Stimulated activated naive CD8-positive, alpha-beta T cell treated with anti-CD3 and anti-CD28 coated beads, Interleukin-15, Interleukin-2, amounts not matched to agents 100 U/mL and 50 U/mL, for 24 hours (primary cell): ENCODE results near the gene PAX6.

Source experiments
- ATAC-seq: fragments of 150-1000 bp; cut with Tn5 transposase; one replicate; pipeline ENCODE4 v1.10.0; 2021
- DNase-seq: peaks from one replicate; pipeline ENCODE4 v3.0.0; 2021

Gene PAX6

GRCh38 chr11:31807799-31808667, 3.1 kb downstream of the PAX6 start:
- ATAC-seq = no peak
- DNase-seq = no peak

GRCh38 chr11:31806928-31807798, 4.0 kb downstream of the PAX6 start:
- no peak for ATAC-seq
- no peak for DNase-seq

- no peak for DNase-seq
- ATAC-seq = no peak
Measured at GRCh38 chr11:31806186-31806927, 4.8 kb downstream of the PAX6 start.

DNA sequence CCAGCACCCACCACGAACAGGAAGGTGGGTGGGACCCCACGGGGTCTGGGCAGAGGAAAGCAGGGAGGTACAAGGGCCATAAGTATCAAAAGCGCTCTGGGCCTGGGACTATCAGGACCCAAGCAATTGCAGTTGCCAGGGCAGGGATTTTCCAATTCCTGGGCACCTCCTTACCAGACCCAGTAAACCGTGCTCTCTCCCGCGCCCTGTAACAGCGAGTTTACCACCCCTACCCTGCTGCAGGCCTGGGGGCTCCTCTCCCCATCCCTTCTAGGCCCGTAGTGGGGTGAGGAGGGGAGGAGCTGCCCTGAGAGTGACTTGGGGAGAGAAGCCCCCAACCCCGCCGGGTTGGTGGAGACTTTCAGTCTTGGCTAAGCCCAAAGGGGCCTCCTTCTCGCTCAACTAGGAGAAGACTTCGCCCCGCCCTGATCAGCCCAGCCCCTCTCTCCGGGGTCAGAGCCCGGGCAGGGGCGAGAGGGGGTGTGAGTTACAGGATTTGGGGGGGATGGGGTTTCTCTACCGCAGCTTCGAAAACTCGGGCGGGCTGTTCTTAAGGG, 5.4 kb downstream of the PAX6 start:
- ATAC-seq (no peak), DNase-seq (no peak)

DNA sequence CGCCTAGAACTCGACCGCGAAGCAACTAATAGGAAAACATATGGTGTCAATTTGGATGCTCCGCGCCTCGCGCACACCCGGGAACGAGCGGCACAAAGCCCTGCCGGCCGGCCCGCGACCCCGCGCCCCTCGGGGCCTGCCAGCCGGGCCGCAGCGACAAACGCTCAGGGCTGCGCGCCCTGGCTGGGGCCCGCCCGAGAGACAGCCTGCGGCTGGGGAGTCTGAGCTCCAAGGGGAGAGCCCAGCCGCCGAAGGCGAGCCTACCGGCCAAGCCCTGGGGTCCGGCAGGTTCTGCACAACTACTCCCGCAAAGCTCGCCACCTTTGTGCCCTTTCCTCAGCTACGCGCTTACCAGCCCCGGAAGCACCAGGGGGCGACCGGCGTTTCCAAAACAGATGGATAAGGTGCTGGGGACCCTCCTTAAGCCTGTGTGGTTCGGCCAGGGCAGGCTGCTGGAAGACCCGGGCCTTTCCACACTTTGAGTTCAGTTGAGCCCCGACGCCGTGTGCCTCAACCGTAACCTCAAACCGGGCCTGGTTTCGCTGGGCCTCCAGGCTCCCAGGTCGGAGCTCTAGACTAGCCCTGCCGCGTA, 6.0 kb downstream of the PAX6 start:
- no peak for ATAC-seq
- DNase-seq = no peak

GRCh38 chr11:31804312-31805036, 6.6 kb downstream of the PAX6 start:
- ATAC-seq (no peak), DNase-seq (no peak)

GRCh38 chr11:31803813-31804311, 7.3 kb downstream of the PAX6 start:
- no peak for DNase-seq
- ATAC-seq = no peak

GRCh38 chr11:31802990-31803812, 7.9 kb downstream of the PAX6 start:
- DNase-seq (no peak), ATAC-seq (no peak)

DNA sequence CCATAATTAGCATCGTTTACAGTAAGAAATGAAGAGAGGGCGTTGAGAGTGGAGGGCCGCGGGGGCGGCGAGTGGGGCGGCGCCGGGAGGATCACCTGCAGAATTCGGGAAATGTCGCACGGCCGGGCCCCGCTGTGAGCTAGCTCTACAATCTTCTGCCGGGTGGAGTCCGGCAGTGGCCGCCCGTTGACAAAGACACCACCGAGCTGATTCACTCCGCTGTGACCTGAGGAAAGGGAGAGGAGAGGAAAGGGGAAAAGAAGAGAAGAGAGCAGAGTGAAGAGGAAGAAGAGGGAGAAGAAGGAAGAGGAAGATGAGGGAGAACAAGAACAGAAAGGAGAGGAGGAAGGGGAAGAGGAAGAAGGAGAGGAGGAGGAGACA, 8.5 kb downstream of the PAX6 start:
- ATAC-seq (no peak), DNase-seq (no peak)

DNA sequence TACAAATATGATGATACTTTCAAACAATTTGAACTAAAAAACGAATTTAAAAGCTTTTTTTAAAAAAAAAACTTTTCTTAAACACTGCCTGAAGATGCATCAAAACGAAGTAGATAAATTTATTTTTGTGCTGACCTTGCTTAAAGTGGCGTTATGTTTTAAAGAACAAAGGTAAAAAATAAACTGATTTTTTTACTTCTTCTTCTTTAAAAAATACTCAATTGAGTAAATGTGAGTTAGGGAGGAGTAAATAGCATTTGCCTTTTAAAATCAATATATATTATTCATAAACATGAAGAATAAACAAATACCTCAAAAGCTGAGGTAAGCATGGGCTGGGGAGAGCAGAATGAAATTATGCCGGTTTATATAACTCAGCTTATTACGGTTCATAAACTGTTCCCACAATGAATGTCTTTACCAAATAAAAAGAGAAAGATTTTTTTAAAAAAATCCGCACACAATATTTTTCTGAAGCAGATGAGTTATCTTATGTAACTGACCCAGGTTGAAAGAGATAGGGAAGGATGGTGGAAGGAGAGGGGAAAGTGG, 9.0 kb downstream of the PAX6 start:
- DNase-seq (no peak), ATAC-seq (no peak)

DNA sequence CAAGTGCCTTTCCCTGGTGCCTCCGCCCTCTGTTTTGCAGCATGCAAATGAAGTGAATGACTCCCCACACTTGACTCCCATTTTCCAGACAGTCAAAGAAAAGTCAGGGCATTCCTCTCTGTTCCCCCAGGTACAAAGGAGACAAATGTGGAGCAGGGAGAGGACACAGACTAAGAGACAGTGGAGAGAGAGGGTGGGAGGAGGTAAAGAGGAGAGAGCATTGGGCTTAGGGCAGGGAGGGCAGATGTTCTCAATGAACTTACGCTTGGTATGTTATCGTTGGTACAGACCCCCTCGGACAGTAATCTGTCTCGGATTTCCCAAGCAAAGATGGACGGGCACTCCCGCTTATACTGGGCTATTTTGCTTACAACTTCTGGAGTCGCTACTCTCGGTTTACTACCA, 9.8 kb downstream of the PAX6 start:
- no peak for DNase-seq
- no peak for ATAC-seq

DNA sequence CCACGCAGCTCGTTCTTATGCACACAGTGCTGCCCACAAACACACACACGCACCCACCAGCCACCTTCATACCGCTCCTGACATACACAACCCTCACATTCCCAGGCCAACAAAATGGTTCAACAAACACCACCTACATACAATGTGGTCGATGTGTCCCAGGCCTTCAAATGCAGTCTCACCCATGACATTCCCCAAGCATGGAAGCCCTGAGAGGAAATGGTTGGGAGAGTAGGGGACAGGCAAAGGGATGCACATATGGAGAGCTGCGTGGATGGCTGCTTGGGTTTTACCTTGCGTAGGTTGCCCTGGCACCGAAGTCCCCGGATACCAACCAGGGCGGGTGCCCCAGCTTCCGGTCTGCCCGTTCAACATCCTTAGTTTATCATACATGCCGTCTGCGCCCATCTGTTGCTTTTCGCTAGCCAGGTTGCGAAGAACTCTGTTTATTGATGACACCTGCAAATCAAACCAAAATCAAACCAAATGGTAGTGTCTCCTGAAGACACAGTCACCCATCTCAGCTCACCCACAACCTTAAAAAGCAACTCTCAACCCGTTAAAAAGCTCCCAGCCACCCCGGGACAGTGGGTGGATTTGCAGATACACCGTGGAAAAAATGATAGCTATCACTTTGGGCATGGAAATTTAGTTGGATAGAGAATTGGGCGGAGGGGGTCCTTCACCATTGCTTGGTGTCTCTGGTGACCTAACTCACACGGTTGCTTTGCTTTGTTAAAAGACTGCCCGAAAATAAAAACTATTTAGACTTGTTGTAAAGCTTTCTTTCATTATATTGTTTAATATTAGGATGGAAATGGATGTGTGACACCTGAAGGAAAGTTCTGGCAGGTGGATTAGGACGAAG, 10.5 kb downstream of the PAX6 start:
- no peak for DNase-seq
- no peak for ATAC-seq

DNA sequence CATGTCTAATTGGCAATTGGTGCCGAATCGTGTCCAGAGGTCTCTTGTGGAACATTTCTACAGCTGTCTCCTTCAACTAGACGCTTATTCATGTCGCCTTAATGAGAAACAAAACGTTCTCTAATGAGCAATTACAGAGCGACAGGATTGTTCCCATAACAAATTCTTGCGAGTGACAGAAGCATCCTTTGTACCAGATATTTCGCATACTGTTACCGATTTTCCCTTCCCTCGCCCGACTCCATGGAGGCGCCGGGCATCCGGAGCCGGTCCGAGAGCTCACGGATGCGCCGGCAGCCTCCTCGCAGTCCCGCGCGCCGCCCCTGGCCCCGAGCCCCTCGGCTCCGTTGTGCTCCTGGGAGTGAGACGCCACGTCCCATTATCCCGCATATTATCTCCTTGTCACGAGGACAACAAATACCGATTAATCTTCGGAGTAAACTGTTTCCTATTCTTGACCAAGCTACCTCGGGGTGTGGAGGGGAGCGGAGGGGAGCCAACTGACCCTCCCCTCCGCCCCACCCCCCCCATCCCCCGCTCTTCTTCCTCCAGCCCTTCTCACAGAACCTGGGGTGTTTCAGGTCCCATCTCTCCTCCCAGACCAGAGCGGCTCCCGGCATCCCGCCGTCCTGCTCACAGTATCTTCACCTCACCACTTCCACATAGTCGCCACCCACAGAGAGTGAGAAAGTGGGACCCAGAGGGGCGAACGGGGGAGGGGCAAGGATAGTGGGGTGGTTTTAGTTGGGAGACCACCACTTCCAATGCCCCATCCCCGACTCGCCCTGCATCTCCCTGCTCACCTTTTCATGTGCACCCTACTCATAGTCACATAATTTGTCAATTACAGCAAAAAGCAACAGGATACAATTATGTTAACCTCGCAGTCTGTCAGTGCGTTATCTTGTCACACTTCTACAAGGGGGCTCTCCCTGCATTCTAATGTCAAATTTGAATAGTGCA, 11.4 kb downstream of the PAX6 start:
- no peak for ATAC-seq
- no peak for DNase-seq

DNA sequence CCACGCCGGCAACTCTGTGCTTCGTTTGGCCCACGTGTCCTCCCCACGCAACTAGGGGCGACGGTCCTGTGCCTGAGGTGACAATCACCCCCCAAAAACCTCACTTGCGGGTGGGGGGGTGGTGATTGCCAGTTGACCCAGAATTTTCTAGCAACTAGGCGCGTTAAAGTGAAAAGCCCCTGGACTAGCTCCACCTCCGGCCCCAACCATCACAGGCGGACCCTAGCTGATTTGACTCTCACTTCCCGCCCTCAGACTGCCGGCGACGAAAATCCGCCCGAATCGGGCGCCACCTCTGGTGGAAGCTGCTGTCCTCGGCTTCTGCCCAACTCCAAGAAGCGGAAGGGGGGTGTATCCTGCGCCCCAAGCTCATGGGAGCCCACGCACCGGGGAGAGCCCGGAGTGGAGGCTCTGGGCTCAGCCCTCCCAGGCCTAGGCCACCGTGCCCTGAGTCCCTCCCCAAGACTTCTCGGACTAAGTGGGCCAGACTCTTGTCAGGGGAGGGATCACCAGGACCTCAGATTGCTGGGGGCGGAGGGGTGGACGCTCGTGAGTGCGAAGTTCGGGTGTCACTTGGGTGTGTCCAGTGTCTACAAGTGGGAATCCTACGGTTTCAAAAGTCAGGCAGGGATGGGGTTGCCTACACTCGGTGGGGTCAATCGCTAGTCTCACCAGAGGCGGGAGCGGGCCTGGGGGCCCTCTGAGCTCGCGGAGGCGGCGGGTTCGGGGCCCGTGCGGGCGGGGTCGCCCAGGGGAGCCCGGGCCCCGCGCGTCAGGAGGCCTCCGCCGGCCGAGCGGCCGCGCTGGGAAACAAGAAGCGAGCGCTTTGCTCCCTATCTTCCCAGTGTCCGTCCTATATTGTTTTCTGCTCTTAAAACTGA, 12.3 kb downstream of the PAX6 start:
- ATAC-seq (peak; percentile 36), DNase-seq (no peak)

- ATAC-seq (no peak), DNase-seq (no peak)
Measured at GRCh38 chr11:31798057-31798553, 13.0 kb downstream of the PAX6 start.
